ENCODE measurements around the gene ECE2.
A peak's percentile ranks its signal among the peaks of the same experiment; 100 is the strongest.

ECE2 gene

DNA sequence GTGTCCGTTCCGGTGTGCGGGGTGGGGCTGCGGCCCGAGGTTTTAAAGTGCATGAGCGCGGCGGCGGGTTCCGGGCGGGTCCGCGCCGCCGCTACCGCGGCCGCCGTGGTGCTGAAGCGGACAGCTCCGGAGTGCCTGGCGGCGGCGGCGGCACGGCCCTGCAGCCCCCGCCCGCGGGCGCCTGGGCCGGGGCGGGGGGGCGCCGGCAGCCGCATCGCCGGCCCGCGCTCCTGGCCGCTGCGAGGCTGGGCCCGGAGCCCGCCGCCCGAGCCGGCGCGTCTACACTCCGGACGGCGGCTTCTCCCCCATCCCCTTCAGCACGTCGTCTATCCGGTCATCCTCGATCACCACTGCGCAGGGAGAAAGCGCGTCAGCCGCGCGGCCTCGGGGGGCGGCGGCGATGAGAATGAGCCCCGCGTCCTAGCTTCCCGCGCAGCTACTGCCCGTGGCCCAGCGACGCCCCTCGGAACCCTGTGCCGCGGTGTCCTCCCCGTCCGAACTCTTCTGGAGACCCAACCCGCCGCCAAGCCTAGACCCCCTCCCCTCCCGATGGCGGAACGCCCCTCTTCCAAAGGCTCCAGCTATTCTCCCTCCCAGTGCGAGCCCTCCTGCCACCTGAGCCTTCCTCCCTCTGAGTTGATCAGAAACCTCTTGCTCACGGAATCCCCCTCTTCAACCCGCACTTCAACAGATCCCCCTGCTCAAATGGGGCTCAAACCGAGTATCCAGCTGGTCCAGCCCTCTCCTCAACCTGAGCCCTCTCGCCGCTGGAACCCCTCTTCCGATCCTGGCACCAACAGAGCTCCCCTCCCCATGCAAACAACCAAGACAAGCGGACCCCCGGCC, 15.7 kb upstream of the ECE2 start (continued):
- TF ChIP-seq PRDM1 (tag by site-specific recombination; IDR thresholded peaks at IDR 0.05) (no peak), GLIS2 (tag by site-specific recombination; IDR thresholded peaks at IDR 0.05) (peak; percentile 83), ZBTB21 (tag by site-specific recombination; IDR thresholded peaks at IDR 0.05) (no peak), ZNF658 (tag by site-specific recombination; IDR thresholded peaks at IDR 0.05) (no peak), ZNF394 (tag by site-specific recombination; IDR thresholded peaks at IDR 0.05; ENCODE audit: borderline replicate concordance) (no peak), ZIC2 (tag by site-specific recombination; IDR thresholded peaks at IDR 0.05) (no peak), SP2 (tag by site-specific recombination; IDR thresholded peaks at IDR 0.05) (peak; percentile 48), ZNF366 (tag by site-specific recombination; conservative IDR thresholded peaks at IDR 0.05) (0 out of 2 replicates have a peak, but pooled peaks have one; percentile 17), ZNF548 (tag by site-specific recombination; IDR thresholded peaks at IDR 0.05) (no peak), GLI4 (tag by site-specific recombination; IDR thresholded peaks at IDR 0.05) (no peak), ZBTB17 (tag by site-specific recombination; IDR thresholded peaks at IDR 0.05) (0 out of 2 replicates have a peak, but pooled peaks have one; percentile 40), ZNF248 (tag by site-specific recombination; IDR thresholded peaks at IDR 0.05) (no peak), ZBTB8A (tag by site-specific recombination; IDR thresholded peaks at IDR 0.05) (peak; percentile 71), SP3 (tag by site-specific recombination; IDR thresholded peaks at IDR 0.05) (0 out of 2 replicates have a peak, but pooled peaks have one; percentile 28), MYNN (tag by site-specific recombination; IDR thresholded peaks at IDR 0.05; ENCODE audit: borderline replicate concordance) (no peak), ZNF133 (tag by site-specific recombination; IDR thresholded peaks at IDR 0.05) (no peak), ZNF621 (tag by site-specific recombination; IDR thresholded peaks at IDR 0.05) (no peak), ZNF214 (tag by site-specific recombination; IDR thresholded peaks at IDR 0.05; ENCODE audit: borderline replicate concordance) (no peak), ZBTB20 (tag by site-specific recombination; IDR thresholded peaks at IDR 0.05) (no peak; the same call in 1 of the 2 replicates), ZFHX2 (tag by site-specific recombination; conservative IDR thresholded peaks at IDR 0.05) (no peak), ZBTB7A (tag by site-specific recombination; IDR thresholded peaks at IDR 0.05; ENCODE audit: low read depth) (peak; percentile 85; the same call in 1 of the 2 replicates), KLF1 (tag by site-specific recombination; IDR thresholded peaks at IDR 0.05) (peak; percentile 41)
- TF ChIP-seq, protein P1, sequence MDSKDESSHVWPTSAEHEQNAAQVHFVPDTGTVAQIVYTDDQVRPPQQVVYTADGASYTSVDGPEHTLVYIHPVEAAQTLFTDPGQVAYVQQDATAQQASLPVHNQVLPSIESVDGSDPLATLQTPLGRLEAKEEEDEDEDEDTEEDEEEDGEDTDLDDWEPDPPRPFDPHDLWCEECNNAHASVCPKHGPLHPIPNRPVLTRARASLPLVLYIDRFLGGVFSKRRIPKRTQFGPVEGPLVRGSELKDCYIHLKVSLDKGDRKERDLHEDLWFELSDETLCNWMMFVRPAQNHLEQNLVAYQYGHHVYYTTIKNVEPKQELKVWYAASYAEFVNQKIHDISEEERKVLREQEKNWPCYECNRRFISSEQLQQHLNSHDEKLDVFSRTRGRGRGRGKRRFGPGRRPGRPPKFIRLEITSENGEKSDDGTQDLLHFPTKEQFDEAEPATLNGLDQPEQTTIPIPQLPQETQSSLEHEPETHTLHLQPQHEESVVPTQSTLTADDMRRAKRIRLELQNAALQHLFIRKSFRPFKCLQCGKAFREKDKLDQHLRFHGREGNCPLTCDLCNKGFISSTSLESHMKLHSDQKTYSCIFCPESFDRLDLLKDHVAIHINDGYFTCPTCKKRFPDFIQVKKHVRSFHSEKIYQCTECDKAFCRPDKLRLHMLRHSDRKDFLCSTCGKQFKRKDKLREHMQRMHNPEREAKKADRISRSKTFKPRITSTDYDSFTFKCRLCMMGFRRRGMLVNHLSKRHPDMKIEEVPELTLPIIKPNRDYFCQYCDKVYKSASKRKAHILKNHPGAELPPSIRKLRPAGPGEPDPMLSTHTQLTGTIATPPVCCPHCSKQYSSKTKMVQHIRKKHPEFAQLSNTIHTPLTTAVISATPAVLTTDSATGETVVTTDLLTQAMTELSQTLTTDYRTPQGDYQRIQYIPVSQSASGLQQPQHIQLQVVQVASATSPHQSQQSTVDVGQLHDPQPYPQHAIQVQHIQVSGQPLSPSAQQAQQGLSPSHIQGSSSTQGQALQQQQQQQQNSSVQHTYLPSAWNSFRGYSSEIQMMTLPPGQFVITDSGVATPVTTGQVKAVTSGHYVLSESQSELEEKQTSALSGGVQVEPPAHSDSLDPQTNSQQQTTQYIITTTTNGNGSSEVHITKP (tag by site-specific recombination; IDR thresholded peaks at IDR 0.05): 0 out of 2 replicates have a peak, but pooled peaks have one; percentile 32
- TF ChIP-seq, protein P2, sequence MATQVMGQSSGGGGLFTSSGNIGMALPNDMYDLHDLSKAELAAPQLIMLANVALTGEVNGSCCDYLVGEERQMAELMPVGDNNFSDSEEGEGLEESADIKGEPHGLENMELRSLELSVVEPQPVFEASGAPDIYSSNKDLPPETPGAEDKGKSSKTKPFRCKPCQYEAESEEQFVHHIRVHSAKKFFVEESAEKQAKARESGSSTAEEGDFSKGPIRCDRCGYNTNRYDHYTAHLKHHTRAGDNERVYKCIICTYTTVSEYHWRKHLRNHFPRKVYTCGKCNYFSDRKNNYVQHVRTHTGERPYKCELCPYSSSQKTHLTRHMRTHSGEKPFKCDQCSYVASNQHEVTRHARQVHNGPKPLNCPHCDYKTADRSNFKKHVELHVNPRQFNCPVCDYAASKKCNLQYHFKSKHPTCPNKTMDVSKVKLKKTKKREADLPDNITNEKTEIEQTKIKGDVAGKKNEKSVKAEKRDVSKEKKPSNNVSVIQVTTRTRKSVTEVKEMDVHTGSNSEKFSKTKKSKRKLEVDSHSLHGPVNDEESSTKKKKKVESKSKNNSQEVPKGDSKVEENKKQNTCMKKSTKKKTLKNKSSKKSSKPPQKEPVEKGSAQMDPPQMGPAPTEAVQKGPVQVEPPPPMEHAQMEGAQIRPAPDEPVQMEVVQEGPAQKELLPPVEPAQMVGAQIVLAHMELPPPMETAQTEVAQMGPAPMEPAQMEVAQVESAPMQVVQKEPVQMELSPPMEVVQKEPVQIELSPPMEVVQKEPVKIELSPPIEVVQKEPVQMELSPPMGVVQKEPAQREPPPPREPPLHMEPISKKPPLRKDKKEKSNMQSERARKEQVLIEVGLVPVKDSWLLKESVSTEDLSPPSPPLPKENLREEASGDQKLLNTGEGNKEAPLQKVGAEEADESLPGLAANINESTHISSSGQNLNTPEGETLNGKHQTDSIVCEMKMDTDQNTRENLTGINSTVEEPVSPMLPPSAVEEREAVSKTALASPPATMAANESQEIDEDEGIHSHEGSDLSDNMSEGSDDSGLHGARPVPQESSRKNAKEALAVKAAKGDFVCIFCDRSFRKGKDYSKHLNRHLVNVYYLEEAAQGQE (tag by site-specific recombination; IDR thresholded peaks at IDR 0.05): no peak
- TF ChIP-seq, protein P3, sequence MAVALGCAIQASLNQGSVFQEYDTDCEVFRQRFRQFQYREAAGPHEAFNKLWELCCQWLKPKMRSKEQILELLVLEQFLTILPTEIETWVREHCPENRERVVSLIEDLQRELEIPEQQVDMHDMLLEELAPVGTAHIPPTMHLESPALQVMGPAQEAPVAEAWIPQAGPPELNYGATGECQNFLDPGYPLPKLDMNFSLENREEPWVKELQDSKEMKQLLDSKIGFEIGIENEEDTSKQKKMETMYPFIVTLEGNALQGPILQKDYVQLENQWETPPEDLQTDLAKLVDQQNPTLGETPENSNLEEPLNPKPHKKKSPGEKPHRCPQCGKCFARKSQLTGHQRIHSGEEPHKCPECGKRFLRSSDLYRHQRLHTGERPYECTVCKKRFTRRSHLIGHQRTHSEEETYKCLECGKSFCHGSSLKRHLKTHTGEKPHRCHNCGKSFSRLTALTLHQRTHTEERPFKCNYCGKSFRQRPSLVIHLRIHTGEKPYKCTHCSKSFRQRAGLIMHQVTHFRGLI (tag by site-specific recombination; IDR thresholded peaks at IDR 0.05): no peak
- TF ChIP-seq, protein P4, sequence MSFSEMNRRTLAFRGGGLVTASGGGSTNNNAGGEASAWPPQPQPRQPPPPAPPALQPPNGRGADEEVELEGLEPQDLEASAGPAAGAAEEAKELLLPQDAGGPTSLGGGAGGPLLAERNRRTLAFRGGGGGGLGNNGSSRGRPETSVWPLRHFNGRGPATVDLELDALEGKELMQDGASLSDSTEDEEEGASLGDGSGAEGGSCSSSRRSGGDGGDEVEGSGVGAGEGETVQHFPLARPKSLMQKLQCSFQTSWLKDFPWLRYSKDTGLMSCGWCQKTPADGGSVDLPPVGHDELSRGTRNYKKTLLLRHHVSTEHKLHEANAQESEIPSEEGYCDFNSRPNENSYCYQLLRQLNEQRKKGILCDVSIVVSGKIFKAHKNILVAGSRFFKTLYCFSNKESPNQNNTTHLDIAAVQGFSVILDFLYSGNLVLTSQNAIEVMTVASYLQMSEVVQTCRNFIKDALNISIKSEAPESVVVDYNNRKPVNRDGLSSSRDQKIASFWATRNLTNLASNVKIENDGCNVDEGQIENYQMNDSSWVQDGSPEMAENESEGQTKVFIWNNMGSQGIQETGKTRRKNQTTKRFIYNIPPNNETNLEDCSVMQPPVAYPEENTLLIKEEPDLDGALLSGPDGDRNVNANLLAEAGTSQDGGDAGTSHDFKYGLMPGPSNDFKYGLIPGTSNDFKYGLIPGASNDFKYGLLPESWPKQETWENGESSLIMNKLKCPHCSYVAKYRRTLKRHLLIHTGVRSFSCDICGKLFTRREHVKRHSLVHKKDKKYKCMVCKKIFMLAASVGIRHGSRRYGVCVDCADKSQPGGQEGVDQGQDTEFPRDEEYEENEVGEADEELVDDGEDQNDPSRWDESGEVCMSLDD (tag by site-specific recombination; IDR thresholded peaks at IDR 0.05): peak; percentile 34; the same call in 1 of the 2 replicates
- TF ChIP-seq, protein P5, sequence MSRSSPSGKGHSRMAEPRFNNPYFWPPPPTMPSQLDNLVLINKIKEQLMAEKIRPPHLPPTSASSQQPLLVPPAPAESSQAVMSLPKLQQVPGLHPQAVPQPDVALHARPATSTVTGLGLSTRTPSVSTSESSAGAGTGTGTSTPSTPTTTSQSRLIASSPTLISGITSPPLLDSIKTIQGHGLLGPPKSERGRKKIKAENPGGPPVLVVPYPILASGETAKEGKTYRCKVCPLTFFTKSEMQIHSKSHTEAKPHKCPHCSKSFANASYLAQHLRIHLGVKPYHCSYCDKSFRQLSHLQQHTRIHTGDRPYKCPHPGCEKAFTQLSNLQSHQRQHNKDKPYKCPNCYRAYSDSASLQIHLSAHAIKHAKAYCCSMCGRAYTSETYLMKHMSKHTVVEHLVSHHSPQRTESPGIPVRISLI (tag by site-specific recombination; IDR thresholded peaks at IDR 0.05): no peak

Measured in HEK293 (cell line).